Suppressor macrophage (primary cell): ENCODE measurements around the gene PICALM.

Source experiments
- DNase-seq, 4 experiments: peaks; one replicate each; pipeline ENCODE4 v3.0.0-alpha.2; 2020 to 2022

Gene PICALM

DNA sequence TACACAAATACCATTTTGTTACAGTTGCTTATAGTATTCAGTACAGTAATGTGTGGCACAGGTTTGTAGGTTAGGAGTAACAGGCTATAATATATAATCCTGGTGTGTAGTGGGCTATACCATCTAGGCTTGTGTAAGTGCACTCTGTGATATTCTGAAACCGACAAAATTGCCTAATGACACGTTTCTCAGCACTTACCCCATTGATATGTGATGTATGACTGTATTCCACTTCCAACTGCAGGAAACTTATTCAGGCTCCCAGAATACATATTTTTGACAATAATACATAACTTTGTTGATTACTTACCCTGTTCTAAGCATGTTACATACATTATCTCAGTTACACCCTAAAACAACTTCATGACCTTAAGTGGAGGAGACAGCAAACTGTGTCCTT is 5.1 kb upstream of the PICALM start:
- no peak for DNase-seq

DNA sequence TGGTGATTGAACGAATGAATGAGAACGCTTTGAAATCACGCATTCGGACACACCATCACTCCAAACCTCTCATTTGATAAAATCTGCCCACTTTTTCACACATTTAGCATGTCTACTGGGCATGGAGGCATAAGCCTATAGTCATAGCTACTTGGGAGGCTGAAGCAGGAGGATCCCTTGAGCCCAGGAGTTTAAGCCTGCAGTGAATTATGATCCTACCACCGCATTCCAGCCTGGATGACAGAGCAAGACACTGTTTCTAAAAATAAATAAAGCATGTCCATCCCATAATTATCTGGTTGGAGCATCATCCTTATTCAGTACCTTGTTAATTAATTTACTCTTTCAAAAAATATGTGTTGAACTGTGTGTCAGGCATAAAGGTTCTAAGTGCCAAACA is 3.3 kb upstream of the PICALM start:
- no peak for DNase-seq

DNA sequence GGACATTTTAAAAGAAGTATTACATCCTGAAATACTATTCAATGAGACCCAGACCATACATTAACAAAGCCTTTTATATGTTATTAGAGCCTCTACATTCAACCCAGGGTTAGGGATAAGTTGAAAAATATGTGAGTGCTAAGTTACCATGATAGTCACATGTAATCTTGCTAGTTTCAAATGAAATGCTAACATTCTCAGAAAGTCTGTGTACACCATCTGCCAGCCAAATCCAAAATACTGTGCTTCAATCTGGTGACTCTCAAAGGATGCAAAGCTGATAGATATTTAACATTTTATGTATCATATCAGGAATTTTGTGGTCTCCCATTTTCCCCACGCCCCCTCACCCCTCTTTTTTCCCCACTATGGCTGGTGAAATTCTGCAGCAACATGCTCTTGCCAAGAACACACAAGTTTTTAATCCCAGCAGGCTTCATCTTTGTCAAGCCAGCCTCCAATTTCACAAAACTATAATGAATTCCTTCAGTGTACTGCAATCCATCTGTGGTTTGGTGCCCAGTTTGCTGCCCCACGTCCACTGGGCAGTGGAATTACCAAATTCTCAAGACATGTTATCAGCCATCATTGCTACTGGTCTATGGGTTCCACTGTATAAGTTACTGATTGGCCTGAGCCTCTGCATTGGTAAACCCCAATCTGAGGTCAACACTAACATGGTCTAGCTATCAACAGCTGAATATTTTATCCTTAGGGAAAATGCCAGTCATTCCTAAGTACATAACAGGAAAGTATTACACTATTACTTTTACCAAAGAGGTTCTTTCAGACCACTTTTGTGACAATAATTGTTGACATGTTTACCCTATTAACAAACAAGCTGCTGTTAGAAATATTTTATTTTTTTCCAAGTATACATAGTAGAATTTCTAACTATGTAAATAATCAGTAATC is 1.5 kb upstream of the PICALM start:
- no peak for DNase-seq

DNA sequence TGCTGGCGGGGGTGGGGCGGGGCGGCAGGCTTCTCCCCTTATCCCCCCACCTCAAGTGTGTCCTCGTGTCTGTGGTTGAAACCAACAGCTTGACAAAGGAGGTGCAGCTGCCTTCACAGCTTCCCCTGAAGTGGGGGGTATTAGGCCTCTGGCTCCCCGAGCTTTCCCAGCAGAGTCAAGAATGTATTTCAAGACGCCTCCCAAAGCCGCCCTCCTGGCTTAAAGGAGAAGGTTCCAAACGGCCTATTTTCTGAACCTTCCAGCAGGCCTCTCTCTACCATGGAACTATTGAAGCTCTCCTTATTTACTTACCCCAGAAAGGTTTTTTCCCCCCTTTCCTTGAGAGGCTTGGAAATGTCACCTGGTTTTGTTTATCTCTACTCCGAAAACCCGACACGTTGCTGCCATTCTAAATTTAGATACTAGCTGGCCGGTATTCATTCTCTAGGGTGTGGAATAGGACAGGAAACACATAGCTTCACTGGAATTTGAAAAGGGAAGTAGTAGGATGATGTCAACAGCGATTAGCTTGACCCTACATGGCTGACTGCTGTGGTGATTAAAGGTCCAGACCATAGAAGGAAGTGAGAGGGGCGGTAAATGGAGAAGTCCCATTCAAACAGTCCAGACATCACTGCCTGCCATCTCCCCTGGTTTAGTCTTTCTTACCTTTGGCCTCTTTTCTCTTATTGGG is 671 bp upstream of the PICALM start:
- DNase-seq: peak; percentile 84 to 97 (median 90)

DNA sequence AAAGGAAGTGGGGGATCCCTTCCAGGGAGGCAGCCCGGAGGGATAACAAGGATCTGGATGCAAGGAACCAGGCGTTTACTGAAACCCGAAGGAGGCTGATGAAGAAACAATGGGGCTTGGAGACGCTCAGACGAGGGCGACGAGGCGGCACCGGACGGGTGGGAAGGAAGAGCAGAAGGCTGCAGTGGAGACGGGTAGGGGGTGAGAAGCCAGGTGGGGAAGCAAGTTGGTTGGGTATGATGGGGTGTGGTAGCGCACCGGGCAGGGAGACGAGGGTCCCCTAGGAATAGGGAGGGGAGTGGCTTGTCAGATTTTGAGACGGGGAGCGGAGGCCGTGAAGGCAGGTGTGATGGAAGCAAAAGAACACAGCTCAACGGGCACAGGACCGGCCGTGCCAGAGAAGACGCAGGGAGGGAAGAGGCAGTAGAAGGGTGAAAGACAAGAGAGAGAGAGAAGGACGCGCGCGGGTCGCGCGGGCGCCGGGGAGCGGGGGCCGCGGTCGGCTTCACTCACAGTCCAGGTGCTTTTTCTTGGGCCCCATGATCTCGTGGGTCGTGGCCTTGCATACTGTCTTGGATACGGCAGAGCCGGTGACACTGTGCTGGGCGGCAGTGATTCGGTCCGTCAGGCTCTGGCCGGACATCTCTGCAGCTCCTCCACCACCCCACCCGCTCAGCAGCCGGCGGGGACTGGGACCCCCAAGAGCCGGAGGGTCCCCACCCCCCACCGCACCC is 579 bp downstream of the PICALM start:
- DNase-seq: peak in 3 of 4 experiments; percentile 34 to 52 (median 51)

DNA sequence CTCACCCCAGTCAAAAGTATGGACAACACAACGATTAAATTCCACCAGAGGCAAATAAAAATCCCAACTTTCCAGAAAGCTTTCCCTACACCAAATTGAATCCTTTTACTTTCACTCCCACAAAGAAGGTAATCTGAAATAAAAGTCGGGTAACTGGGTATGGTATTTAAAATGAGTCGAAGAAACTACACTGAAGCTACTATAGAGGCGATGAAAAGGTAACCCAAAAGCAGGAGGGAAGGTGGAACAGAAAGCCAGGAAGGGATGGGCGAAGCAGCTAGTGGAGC is 1.1 kb downstream of the PICALM start:
- no peak for DNase-seq

DNA sequence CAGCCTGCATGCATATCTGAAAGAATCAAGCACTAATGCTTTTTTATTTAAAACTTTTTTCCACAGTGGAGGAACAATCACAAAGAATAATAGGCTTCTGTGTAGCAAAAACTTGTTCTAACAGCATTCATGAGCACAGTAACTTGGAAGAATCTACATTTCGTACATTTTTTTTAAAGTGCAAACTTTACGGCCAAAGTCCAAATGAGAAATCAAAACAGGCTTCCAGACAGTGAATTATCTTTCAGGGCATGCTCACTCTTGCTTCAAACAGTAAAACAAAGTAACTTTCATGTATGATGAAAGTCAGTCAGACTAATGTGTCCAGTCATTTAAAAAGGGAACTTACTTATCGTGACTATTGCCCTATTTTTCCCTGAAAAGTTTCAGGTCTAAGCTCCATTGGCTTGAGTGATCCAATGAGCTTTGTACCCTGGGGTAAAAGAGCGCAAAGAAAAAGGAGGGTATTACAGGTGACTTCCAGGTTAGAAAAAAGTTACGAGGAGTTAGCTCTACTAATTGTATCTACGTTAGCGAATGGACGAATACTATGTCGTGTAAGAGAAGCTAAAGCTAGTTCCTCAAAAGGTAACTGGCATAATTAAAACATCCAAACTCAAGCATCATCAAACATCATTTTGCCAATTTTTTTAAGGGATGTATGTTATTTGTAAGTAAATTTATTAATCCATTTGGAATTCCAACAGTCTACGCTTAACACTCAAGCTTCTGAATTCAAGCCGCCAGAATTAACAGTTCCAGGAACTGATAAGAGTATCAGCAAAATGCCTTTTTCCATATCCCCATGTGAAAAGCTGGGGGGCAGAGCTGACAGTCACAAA is 1.7 kb downstream of the PICALM start:
- DNase-seq: peak; percentile 30 to 79 (median 58)

DNA sequence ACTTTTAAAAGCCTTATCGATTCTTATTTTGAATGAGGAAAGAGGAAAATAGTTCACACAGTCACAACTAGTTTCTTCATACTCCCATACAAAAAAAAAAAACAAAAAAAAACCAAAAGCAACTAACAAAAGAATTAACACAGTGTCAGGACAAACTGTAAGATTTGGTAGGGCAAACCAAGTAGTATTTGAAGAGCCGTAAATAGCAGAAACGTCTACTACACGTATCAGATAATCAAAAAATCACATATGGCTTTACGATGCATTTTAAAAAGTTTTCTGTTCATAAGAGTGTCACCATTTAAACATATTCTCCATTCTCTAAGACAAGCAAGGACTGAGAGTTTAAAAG is 2.3 kb downstream of the PICALM start:
- no peak for DNase-seq

DNA sequence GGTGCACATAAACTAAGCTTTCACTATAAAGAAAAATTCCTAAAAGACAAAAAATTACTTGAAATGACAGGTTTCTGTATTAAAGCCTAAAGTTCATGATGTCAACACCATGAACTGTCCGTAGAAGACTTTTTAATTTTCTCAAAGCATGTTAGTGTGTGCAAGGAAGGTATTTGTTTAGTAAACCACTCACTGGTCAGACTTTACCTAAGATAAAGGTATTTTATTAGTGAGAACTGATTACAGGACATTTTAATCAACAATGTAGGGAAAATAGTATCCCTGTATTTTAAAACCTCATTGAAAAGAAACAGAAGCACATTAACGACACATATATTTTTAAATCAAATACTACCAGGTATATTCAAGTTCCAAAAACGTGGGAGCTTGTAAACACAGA is 2.9 kb downstream of the PICALM start:
- no peak for DNase-seq

DNA sequence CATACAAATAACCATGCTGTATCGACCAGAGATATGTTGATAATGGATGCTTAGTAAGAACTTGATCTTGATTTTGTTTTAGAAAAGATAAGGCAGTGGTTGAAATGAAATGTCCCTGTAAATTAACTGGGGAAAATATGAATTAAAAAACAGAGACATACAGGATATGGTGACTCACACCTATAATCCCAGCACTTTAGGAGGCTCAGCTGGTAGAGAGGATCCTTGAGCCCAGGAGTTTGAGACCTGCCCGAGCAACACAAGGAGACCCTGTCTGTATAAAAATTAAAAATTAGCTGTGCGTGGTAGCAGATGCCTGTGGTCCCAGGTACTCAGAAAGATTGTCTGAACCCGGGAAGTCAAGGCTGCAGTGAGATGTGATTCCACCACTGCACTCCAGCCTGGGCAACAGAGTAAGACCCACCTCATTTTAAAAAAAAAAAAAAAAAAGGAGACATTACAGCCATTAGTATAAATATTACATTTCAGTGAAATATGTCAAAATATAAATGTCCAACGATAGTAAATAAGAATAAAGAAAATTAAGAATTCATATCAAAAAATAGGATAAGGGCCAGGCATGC is 4.6 kb downstream of the PICALM start:
- no peak for DNase-seq

DNA sequence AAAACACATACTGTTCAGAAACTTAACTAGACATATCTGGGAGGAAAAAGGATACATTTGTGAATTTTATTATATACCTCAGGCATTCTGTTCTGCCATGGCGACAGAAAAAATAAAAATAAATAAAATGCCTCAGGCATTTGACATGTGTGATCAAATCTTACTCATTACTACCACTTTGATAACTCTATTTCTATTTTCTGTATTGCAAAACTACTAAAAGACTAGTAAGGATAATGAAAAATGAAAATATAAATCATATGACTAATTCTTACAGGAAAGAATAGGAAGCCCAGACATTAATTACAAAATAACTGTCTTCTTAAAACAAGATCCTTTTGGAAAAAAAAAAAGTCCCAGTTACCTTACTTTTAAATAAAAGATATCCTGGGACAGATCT is 5.3 kb downstream of the PICALM start:
- peak in 2 of 4 experiments; percentile 18 to 29 for DNase-seq

DNA sequence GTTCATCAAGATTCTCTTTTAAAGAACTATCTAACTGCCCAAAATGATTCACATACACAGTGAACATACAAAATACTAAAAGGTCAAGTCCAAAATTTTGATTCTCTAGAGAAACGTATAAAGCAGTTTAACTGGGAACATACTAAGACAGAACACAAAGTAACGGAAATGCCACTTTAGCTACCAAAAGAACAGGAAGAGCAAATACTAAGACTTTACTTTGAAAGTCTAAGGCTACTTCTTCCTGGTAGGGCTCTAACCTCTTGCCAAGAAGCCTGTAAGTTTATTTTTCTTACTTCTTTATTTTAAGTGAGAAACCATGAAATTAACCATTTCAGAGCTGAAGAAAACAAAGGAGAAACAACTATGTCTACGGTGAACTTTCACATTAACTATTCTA is 6.2 kb downstream of the PICALM start:
- DNase-seq: peak in 3 of 4 experiments; percentile 34 to 63 (median 60)

DNA sequence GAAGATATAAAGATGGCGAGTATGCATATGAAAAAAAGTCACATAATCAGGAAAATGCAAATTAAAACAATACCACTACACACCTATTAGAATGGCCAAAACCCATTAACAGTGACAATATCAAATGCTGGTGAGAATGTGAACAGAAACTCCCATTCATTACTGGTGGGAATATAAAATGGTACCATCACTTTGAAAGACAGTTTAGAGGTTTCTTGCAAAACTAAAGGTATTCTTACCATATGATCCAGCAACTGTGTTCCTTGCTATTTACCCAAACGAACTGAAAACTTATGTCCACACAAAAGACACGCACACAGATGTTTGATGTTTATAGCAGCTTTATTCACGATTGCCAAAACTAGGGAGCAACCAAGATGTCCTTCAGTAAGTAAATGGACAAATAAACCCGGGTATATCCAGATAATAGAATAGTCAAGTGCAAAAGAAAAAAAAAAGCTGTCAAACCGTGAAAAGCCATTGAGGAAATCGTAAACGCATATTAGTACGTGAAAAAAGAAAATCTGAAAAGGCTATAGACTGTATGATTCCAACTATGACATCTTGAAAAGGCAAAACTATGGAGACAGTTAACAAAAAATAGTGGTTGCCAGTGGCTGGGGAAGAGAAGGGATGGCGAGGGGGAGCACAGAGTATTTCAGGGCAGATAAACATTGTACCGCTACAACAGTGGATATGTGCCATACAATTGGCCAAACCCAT is 7.2 kb downstream of the PICALM start:
- DNase-seq: no peak

DNA sequence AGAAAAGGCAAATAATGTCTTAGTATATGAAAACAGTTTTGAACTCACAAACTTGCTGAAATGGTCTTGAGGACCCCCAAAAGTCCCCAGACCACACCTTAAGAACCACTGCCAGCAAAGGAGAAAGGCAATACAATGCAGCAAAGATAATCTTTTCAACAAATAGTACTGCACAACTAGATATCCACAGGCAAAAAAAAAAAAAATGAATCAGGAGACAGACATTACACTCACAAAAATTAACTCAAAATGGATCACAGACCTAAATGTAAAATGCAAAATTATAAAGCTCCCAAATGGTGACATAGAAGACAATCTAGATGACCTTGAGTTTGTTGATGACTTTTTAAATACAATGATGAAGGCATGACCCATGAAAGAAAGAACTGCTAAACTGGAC is 8.3 kb downstream of the PICALM start:
- DNase-seq: no peak

DNA sequence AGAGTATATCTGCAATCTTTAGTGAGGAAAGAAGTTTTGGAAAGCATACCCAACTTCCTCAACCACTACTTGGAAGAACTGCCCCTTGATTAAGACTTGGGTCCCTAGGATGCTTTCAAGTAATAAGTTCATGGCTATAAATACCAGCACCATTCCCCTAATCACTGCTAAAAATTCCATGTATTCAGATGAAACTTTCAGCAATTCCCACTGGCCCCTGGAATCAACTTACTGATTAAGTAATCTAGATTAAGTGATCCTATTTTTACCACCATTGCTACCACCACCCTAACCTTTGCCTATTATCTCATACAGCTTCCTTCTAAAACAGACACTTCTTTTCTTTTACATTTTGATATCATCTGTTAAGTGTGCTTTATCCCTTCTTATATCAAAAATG is 10.5 kb downstream of the PICALM start:
- peak in 2 of 4 experiments; percentile 31 to 34 for DNase-seq

DNA sequence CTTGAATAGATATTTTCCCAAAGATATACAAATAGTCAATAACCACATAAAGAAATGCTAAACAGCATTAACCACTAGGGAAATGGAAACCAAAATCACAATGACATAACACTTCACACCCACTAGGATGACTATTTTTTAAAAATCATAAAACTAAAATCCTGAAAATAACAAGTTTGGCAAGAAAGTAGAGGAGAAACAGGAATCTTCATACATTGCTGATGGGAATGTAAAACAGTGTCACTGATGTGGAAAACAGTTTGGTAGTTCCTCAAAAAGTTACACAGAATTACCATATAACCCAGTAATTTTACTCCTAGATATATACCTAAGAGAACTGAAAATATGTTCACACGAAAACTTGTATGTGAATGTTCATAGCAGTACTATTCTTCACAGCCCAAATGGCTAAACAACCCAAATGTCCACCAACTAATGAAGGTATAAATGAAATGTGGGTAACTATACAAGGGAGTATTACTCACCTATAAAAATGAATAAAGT is 12.5 kb downstream of the PICALM start:
- peak in 1 of 4 experiments; percentile 11 for DNase-seq

DNA sequence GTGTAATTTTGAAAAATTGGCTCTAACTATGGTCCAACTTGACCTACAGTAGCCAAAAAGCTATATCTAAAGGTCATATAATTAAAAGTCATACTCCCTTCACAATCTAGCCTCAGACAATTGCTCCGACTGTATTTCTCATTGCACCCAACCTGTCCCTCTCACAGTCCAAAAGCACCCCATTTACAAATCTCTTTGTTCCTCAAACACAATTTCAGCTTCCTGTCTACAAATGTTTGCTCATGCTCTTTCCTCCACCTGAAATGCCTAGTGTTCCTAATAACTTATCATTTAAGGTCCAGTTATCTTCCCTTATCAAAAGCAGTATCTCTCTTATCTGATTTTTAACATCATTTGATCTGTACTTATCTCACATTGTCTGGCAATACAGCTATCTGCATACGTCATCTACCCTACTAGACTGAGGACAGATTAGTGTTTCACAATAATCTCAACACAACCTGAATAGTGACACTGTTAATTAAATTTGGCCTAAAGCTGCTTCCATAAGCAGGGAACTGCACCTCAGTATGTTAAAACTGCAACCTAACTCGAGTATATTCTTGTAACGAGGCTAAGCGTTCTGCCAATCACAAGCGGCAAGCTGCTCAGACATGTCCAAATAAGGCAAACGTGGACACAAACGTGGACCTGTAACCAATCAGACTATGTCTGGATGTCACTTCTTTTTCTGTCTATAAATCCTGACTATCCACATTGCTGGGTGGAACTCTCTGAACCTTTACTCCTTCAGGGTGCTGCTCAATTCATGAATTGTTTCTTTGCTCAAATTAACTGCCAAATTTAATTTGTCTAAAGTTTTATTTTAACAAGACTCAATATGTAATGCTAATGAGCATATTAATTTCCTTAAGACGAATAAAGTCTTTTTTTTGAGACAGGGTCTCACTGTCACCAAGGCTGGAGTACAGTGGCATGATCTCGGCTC is 15.9 kb downstream of the PICALM start:
- peak in 1 of 4 experiments; percentile 17 for DNase-seq

DNA sequence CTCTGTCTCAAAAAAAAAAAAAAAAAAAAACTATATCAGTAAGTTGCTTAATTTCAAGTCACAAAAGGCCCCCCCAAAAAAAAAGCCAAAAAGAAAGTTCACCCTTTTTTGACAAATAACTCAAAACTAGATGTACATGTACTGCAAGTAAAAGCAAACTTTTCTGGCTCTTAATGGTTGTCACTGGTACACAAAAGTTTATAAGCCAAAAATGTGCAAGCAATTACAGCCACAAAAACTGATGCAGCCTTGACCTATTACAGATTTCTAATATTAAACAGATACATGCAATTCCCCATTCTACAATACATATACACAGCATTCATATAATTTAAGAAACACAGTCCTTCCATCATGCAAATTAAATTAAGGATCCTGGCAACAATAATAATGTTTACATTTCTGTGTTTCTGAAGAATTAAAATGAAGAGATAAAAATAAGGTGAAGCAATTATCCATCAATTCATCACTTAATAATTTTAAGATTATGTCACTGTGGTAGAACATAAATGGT is 18.6 kb downstream of the PICALM start:
- DNase-seq: no peak

DNA sequence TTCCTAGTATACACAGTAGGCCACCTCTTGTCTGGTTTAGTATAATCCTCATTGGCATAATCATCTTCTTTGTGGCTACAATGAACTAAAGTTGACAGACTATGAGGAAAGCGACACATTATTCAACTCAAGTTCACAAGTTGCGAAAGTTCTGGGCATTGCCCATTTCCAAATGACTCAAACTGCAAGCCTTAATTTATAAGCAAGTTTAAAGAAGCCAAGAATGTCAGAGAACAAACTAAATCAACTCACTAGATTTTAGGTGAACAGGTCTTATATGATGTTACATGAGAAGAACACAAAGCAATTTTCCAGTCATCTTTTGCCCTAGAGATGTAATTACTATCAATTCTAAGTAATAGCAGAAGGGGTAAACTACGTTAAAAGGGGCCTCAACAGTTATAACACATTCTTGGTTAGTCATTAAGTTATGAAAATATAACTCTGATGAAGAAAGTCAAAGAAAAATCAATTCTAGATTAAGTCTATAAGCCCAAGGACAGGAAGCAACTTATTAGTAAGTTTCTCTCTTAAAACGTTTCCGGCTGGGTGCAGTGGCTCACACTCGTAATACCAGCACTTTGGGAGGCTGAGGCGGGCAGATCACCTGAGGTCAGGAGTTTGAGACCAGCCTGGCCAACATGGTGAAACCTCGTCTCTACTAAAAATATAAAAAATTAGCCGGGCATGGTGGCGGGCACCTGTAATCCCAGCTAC is 21.5 kb downstream of the PICALM start:
- DNase-seq: peak; percentile 54 to 80 (median 73)
